Measurements from ENCODE around the gene ZSCAN4.

ZSCAN4 gene

GRCh38 chr19:57675881-57676280, 7.1 kb downstream of the ZSCAN4 start:
- DNase-seq (ENCODE audit: low read depth in 2 of 2): no peak

GRCh38 chr19:57682226-57682766, 13.6 kb downstream of the ZSCAN4 start:
- no peak for DNase-seq (ENCODE audit: low read depth in 2 of 2)

GRCh38 chr19:57686727-57687126, 18.0 kb downstream of the ZSCAN4 start:
- DNase-seq (ENCODE audit: low read depth in 2 of 2): no peak

GRCh38 chr19:57687363-57688010, 18.8 kb downstream of the ZSCAN4 start:
- DNase-seq (ENCODE audit: low read depth in 2 of 2): no peak

GRCh38 chr19:57688011-57688763, 19.5 kb downstream of the ZSCAN4 start:
- DNase-seq (ENCODE audit: low read depth in 2 of 2): no peak

GRCh38 chr19:57689750-57690149, 21.0 kb downstream of the ZSCAN4 start:
- DNase-seq (ENCODE audit: low read depth in 2 of 2): no peak

GRCh38 chr19:57701625-57702024, 32.9 kb downstream of the ZSCAN4 start:
- no peak for DNase-seq (ENCODE audit: low read depth in 2 of 2)

GRCh38 chr19:57706346-57706745, 37.6 kb downstream of the ZSCAN4 start:
- DNase-seq (ENCODE audit: low read depth in 2 of 2): no peak

- DNase-seq (ENCODE audit: low read depth in 2 of 2): no peak
Observed at GRCh38 chr19:57708641-57709361, 40.1 kb downstream of the ZSCAN4 start, which contains the start of gene ZNF154. Gene ZNF154, minus strand, starts transcription at chr19:57709204. Its CDS starts 233 bp downstream, at chr19:57708971.

- DNase-seq (ENCODE audit: low read depth in 2 of 2): no peak
Observed at GRCh38 chr19:57709616-57710015, 40.9 kb downstream of the ZSCAN4 start.

- no peak for DNase-seq (ENCODE audit: low read depth in 2 of 2)
Observed at GRCh38 chr19:57712222-57712621, 43.5 kb downstream of the ZSCAN4 start.

GRCh38 chr19:57719424-57719823, 50.7 kb downstream of the ZSCAN4 start:
- DNase-seq (ENCODE audit: low read depth in 2 of 2): no peak

GRCh38 chr19:57719901-57720519, 51.3 kb downstream of the ZSCAN4 start:
- no peak for DNase-seq (ENCODE audit: low read depth in 2 of 2)

- no peak for DNase-seq (ENCODE audit: low read depth in 2 of 2)
Observed at GRCh38 chr19:57720878-57721277, 52.1 kb downstream of the ZSCAN4 start.
